Adrenal gland (tissue), 12 donors: ENCODE results near the gene KIFBP. TPM values are rescaled to one million over a fixed set of nuclear protein-coding genes. Genes with fewer than 3 reads are reported as not detected.

Source experiments
- DNase-seq, 7 donors: peaks; one replicate each; pipeline ENCODE4 v3.0.0-alpha.2; 2019 to 2020
- H3K27ac ChIP-seq, 5 donors: fragments of 200-600 bp; sonication (generic) in 4 of 5; 1 replicate in 3 of 5; 2 replicates in 2 of 5; pipeline versions ENCODE4 v1.5.1 to v1.8.0; 2016 to 2020; ENCODE audit warnings: mild to moderate bottlenecking in 1 of 5
- H3K27me3 ChIP-seq: fragments of 200-600 bp; 2 replicates; pipeline ENCODE4 v1.8.0; 2021
- H3K36me3 ChIP-seq, 2 donors: fragments of 200-600 bp; replicated peaks in 1 of 2; 1 replicate in 1 of 2; 2 replicates in 1 of 2; pipeline versions ENCODE4 v1.5.1 to v1.8.0; 2018 to 2022
- H3K4me1 ChIP-seq, 2 donors: fragments of 200-600 bp; replicated peaks in 1 of 2; 1 replicate in 1 of 2; 2 replicates in 1 of 2; pipeline versions ENCODE4 v1.5.1 to v1.8.0; 2018 to 2021
- H3K4me3 ChIP-seq, 4 donors: fragments of 200-600 bp; sonication (generic) in 3 of 4; one replicate each; pipeline ENCODE4 v1.5.1; 2016 to 2018
- H3K9me3 ChIP-seq, 3 donors: fragments of 200-600 bp; sonication (generic) in 1 of 3; replicated peaks in 1 of 3; 1 replicate in 2 of 3; 2 replicates in 1 of 3; pipeline versions ENCODE4 v1.5.1 to v1.8.0; 2016 to 2021
- POLR2A ChIP-seq, 2 donors: fragments of 450-650 bp; IDR thresholded peaks; one replicate each; pipeline ENCODE4 v1.6.1; 2017; ENCODE audit warnings: antibody characterized with exemption in 2 of 2, mild to moderate bottlenecking in 2 of 2, moderate library complexity in 1 of 2
- WGBS, 4 donors: extraction: QIAGEN DNeasy Blood & Tissue Kit in 2 of 4; methylation state at CpG; one replicate each; pipeline versions ENCODE4 v1.1.5 to v1.1.7; 2013 to 2017; 5-methylcytosine and 5-hydroxymethylcytosine counted together
- intact Hi-C, 2 donors: fragments of 100-400 bp; cut with DNase I; formaldehyde crosslinking; loops; one replicate each; pipeline versions ENCODE4 v1.14.1 to v1.15.0; 2022 to 2023
- polyA plus RNA-seq, 3 donors: library from polyadenylated mRNA; stranded (reverse); fragments of 200-250 nt in 2 of 3; fragments of 350-450 nt in 1 of 3; fragmentation: Illumina TruSeq in 1 of 3; extraction: RNeasy Lipid Tissue Mini Kit (QIAGEN cat#74804) in 1 of 3; gene quantifications; one replicate each; pipeline ENCODE4 v1.2.3, GENCODE V29; 2013 to 2014
- total RNA-seq, 9 donors: library from RNA; depleted of rRNA in 4 of 9; stranded (reverse); fragments of >200 nt in 4 of 9; fragments of 120-200 nt in 1 of 9; fragmentation: NEBNext Ultra II Directional in 1 of 9; extraction: Animal tissue kit (Norgen Biotek cat#: 25700) in 1 of 9; gene quantifications; one replicate each; pipeline versions ENCODE4 v1.1.0 to v1.2.4, GENCODE V29; 2013 to 2023
- TF ChIP-seq, protein P1 (sequence below), 6 experiments: fragments of 450-650 bp in 4 of 6; fragments of 200-600 bp in 2 of 6; sonication (generic) in 1 of 6; IDR thresholded peaks; 1 replicate in 5 of 6; 2 replicates in 1 of 6; pipeline versions ENCODE4 v1.5.1 to v1.8.0; 2016 to 2021; ENCODE audit warnings: antibody characterized with exemption in 6 of 6, mild to moderate bottlenecking in 2 of 6, moderate library complexity in 1 of 6
- donor health status: healthy with polysubstance abuse.
- donor health status: Bipolar disorder and iron deficiency.
- donor health status: DM: yes; HTN: yes; CAD: no.
- donor health status: DM: no; HTN: no; CAD: no.
- donor health status: DM: no; HTN: no; CAD: no.
- donor health status: DM: yes; HTN: yes; CAD: no.

KIFBP gene
- total and polyA plus RNA-seq, 12 donors, result 15.1 to 76.2 (median 41.0) TPM

DNA sequence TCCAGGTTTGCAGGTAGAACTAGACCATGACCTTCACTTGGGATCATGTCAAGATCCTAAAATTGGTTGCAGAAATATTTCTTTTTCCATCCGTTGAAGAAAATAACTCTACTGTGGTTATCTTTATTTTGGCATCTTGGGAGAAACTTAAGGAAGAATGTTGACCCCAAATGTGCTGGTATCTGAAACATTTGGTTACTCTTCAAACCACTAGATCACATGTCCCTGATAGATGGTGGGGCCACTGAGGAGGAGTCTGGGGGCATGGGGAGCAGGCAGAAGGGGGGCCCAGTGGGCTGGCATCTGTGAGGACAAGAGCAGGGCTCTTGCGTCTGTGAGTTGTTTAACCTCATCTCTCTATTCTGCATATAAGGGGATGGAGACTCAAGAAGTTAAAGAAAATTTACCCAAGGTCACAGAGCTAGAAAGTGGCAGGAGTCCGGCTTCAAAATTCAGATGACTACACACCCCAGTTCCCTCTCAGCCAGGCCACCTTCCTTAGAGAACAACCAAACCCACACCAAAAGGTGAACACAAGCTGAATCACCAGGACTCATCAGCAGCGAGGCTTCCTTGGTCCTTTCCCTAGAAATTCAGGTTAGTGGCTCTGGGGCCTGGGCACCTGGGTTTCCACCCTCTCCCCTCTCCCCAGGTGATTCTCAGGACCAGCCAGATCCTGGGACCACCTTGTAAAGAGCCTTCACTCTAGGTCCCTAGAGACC lies 58.7 kb downstream of the KIFBP start:
- H3K9me3 ChIP-seq, result no peaks in the 10 kb centered on the region
- TF ChIP-seq, protein P1, sequence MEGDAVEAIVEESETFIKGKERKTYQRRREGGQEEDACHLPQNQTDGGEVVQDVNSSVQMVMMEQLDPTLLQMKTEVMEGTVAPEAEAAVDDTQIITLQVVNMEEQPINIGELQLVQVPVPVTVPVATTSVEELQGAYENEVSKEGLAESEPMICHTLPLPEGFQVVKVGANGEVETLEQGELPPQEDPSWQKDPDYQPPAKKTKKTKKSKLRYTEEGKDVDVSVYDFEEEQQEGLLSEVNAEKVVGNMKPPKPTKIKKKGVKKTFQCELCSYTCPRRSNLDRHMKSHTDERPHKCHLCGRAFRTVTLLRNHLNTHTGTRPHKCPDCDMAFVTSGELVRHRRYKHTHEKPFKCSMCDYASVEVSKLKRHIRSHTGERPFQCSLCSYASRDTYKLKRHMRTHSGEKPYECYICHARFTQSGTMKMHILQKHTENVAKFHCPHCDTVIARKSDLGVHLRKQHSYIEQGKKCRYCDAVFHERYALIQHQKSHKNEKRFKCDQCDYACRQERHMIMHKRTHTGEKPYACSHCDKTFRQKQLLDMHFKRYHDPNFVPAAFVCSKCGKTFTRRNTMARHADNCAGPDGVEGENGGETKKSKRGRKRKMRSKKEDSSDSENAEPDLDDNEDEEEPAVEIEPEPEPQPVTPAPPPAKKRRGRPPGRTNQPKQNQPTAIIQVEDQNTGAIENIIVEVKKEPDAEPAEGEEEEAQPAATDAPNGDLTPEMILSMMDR (IDR thresholded peaks at IDR 0.05), result no peak
- TF ChIP-seq POLR2A (IDR thresholded peaks at IDR 0.05), result no peak
- intact Hi-C loops, result no loop called here
- H3K4me1 ChIP-seq, result no peaks in the 10 kb centered on the region
- H3K27ac ChIP-seq, result peak overlapping the region in 3 of 5 donors; percentile 32 to 85 (median 82)
- no peak overlapping the region for H3K4me3 ChIP-seq
- WGBS, 4 donors, result 59 to 68% (median 63%) methylated on average over 3 to 4 of the region's 4 CpGs
- H3K27me3 ChIP-seq, result no peaks in the 10 kb centered on the region
- DNase-seq, result no peak
- no peaks in the 10 kb centered on the region for H3K36me3 ChIP-seq

- peak in 6 of 7 donors; percentile 40 to 73 (median 62) for DNase-seq
- Histone ChIP-seq H3K9me3 (no peaks in the 10 kb centered on the region), H3K27ac (peak overlapping the region in 4 of 5 donors; percentile 32 to 85 (median 70)), H3K4me1 (no peaks in the 10 kb centered on the region), H3K4me3 (no peak overlapping the region), H3K27me3 (no peaks in the 10 kb centered on the region), H3K36me3 (no peaks in the 10 kb centered on the region)
- 37 to 71% (median 68%) methylated on average over 7 to 8 of the region's 8 CpGs for WGBS, 4 donors
- intact Hi-C loops, result no loop called here
- TF ChIP-seq, protein P1 (IDR thresholded peaks at IDR 0.05), result no peak
- no peak for TF ChIP-seq POLR2A (IDR thresholded peaks at IDR 0.05)
These were observed 59.5 kb downstream of the KIFBP start for GRCh38 chr10:69048103-69048502.

GRCh38 chr10:69049566-69049961 lies 61.0 kb downstream of the KIFBP start:
- peak in 2 of 7 donors; percentile 38 to 54 for DNase-seq
- Histone ChIP-seq H3K36me3 (no peaks in the 10 kb centered on the region), H3K9me3 (no peaks in the 10 kb centered on the region), H3K4me1 (no peaks in the 10 kb centered on the region), H3K27me3 (no peaks in the 10 kb centered on the region), H3K4me3 (no peak overlapping the region), H3K27ac (peak overlapping the region; percentile 22 to 85 (median 37))
- TF ChIP-seq, protein P1 (IDR thresholded peaks at IDR 0.05), result no peak
- TF ChIP-seq POLR2A (IDR thresholded peaks at IDR 0.05), result no peak
- WGBS, 4 donors, result 65 to 75% (median 69%) methylated on average over 6 of the region's 6 CpGs
- intact Hi-C loops, result no loop called here

- peak in 6 of 7 donors; percentile 41 to 67 (median 48) for DNase-seq
- H3K4me3 ChIP-seq, result no peak overlapping the region
- H3K27me3 ChIP-seq, result no peaks in the 10 kb centered on the region
- no peaks in the 10 kb centered on the region for H3K36me3 ChIP-seq
- H3K4me1 ChIP-seq, result peaks cover 0 to 6% of the 10 kb centered on the region in 2 donors
- intact Hi-C loops, result no loop called here
- TF ChIP-seq, protein P1 (IDR thresholded peaks at IDR 0.05), result no peak
- no peak for TF ChIP-seq POLR2A (IDR thresholded peaks at IDR 0.05)
- no peaks in the 10 kb centered on the region for H3K9me3 ChIP-seq
- peak overlapping the region in 3 of 5 donors; percentile 17 to 86 (median 58) for H3K27ac ChIP-seq
- 58 to 80% (median 67%) methylated on average over 3 of the region's 3 CpGs for WGBS, 4 donors
These were observed 62.7 kb downstream of the KIFBP start for GRCh38 chr10:69051303-69051702.
